ENCODE results near the gene OPN5. TPM values are rescaled to one million over a fixed set of nuclear protein-coding genes. Genes with fewer than 3 reads are reported as not detected.

OPN5 gene
- polyA plus RNA-seq, 1 of the 3 experiments (the other 2 are of a cell fraction), result not detected

DNA sequence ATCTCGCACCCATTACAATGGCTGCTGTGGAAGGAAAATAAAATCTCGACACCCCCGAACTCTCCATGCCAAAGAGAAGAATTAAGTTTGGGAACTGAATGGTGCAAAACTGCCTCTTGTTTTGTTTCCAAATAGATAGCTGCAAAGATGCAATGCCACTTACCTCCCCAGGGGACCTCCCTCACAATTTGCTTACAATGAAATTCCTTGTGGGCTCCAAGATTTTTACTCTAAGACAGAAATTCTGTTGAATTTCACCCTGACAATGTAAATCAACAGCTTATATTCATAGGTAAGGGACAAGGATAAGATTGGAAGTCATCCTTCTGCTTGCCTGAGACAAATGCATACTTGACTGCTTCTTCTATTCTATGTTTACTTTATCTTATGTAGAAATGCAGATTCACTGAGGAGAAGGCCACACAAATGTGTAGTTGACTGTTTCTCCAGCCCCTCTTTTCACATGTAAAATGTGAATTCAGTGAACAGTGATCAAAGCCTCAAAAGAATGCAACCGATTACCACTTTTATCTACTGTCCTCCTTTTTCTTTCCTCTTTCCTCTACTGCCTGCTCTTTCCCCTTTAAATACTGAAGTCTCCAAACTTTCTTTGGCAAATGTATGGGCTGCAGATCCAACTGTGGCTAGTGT lies 46.9 kb upstream of the OPN5 start:
- Histone ChIP-seq H3K9me2 (no peaks in the 10 kb centered on the region), H3K27ac (ENCODE audit: low read depth in 2 of 2, low read length in 1 of 2) (no peak overlapping the region), H3K4me1 (ENCODE audit: control insufficient read depth in 1 of 2, insufficient read depth in 2 of 2, low read depth in 1 of 2, low read length in 1 of 2) (no peaks in the 10 kb centered on the region), H3K4me2 (no peak overlapping the region), H3K27me3 (ENCODE audit: insufficient read depth) (no peaks in the 10 kb centered on the region; the same call in 1 of the 2 replicates), H3K4me3 (ENCODE audit: low read depth in 2 of 2, low read length in 1 of 2) (no peak overlapping the region), H3K79me2 (ENCODE audit: insufficient read depth) (no peaks in the 10 kb centered on the region), H3F3A (replicated peaks; ENCODE audit: insufficient read depth) (peaks cover 3% of the 10 kb centered on the region), H2AFZ (ENCODE audit: low read depth) (no peak overlapping the region), H3K36me3 (replicated peaks in 1 of 2; ENCODE audit: control insufficient read depth in 1 of 2, insufficient read depth in 2 of 2, low read length in 1 of 2) (no peaks in the 10 kb centered on the region), H4K20me1 (ENCODE audit: insufficient read depth) (no peaks in the 10 kb centered on the region), H3K9me3 (no peaks in the 10 kb centered on the region), H3K9ac (no peak overlapping the region)
- WGBS (ENCODE audit: low lambda C conversion rate), result 6% methylated on average over 4 of the region's 4 CpGs
- no peak for TF ChIP-seq EP300 (IDR thresholded peaks at IDR 0.05; ENCODE audit: borderline replicate concordance in 1 of 2, low read depth in 1 of 2, low read length in 1 of 2)
- TF ChIP-seq, protein P1, sequence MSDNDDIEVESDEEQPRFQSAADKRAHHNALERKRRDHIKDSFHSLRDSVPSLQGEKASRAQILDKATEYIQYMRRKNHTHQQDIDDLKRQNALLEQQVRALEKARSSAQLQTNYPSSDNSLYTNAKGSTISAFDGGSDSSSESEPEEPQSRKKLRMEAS (IDR thresholded peaks at IDR 0.05; ENCODE audit: low read depth), result no peak
- TF ChIP-seq FOXJ3 (CRISPR knock-in tag; IDR thresholded peaks at IDR 0.05), result no peak
- TF ChIP-seq, protein P2, sequence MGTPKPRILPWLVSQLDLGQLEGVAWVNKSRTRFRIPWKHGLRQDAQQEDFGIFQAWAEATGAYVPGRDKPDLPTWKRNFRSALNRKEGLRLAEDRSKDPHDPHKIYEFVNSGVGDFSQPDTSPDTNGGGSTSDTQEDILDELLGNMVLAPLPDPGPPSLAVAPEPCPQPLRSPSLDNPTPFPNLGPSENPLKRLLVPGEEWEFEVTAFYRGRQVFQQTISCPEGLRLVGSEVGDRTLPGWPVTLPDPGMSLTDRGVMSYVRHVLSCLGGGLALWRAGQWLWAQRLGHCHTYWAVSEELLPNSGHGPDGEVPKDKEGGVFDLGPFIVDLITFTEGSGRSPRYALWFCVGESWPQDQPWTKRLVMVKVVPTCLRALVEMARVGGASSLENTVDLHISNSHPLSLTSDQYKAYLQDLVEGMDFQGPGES (IDR thresholded peaks at IDR 0.05; ENCODE audit: low read depth, low read length), result no peak
- TF ChIP-seq MXI1 (IDR thresholded peaks at IDR 0.05; ENCODE audit: low read depth, low read length), result no peak
- TF ChIP-seq, protein P3, sequence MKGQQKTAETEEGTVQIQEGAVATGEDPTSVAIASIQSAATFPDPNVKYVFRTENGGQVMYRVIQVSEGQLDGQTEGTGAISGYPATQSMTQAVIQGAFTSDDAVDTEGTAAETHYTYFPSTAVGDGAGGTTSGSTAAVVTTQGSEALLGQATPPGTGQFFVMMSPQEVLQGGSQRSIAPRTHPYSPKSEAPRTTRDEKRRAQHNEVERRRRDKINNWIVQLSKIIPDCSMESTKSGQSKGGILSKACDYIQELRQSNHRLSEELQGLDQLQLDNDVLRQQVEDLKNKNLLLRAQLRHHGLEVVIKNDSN (IDR thresholded peaks at IDR 0.05; ENCODE audit: borderline replicate concordance, low read depth), result no peak
- TF ChIP-seq RFX5 (IDR thresholded peaks at IDR 0.05; ENCODE audit: low read length), result no peak
- TF ChIP-seq POLR2AphosphoS5 (IDR thresholded peaks at IDR 0.05; ENCODE audit: low read depth, low read length), result no peak
- TF ChIP-seq, protein P4, sequence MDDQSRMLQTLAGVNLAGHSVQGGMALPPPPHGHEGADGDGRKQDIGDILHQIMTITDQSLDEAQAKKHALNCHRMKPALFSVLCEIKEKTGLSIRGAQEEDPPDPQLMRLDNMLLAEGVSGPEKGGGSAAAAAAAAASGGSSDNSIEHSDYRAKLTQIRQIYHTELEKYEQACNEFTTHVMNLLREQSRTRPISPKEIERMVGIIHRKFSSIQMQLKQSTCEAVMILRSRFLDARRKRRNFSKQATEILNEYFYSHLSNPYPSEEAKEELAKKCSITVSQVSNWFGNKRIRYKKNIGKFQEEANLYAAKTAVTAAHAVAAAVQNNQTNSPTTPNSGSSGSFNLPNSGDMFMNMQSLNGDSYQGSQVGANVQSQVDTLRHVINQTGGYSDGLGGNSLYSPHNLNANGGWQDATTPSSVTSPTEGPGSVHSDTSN (IDR thresholded peaks at IDR 0.05), result no peak
- TF ChIP-seq RCOR1 (IDR thresholded peaks at IDR 0.05; ENCODE audit: low read length), result no peak
- TF ChIP-seq, protein P5, sequence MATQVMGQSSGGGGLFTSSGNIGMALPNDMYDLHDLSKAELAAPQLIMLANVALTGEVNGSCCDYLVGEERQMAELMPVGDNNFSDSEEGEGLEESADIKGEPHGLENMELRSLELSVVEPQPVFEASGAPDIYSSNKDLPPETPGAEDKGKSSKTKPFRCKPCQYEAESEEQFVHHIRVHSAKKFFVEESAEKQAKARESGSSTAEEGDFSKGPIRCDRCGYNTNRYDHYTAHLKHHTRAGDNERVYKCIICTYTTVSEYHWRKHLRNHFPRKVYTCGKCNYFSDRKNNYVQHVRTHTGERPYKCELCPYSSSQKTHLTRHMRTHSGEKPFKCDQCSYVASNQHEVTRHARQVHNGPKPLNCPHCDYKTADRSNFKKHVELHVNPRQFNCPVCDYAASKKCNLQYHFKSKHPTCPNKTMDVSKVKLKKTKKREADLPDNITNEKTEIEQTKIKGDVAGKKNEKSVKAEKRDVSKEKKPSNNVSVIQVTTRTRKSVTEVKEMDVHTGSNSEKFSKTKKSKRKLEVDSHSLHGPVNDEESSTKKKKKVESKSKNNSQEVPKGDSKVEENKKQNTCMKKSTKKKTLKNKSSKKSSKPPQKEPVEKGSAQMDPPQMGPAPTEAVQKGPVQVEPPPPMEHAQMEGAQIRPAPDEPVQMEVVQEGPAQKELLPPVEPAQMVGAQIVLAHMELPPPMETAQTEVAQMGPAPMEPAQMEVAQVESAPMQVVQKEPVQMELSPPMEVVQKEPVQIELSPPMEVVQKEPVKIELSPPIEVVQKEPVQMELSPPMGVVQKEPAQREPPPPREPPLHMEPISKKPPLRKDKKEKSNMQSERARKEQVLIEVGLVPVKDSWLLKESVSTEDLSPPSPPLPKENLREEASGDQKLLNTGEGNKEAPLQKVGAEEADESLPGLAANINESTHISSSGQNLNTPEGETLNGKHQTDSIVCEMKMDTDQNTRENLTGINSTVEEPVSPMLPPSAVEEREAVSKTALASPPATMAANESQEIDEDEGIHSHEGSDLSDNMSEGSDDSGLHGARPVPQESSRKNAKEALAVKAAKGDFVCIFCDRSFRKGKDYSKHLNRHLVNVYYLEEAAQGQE (IDR thresholded peaks at IDR 0.05; ENCODE audit: low read depth, low read length), result no peak
- no peak for TF ChIP-seq MEF2A (IDR thresholded peaks at IDR 0.05; ENCODE audit: borderline replicate concordance, low read depth)
- ChIA-PET CTCF (interaction anchor here (0.9 to 2.3 kb wide), 12 partner anchors 10 to 887 kb away, joined by 3 to 25 read pairs (median 4); no protein-coding TSS in a partner anchor), POLR2A (no interaction called here)
- DNase-seq, result no peak

Data from SK-N-SH (cell line).